GM23338 (cell line): Measurements from ENCODE around the gene COL18A1. TPM values are rescaled to one million over a fixed set of nuclear protein-coding genes. Genes with fewer than 3 reads are reported as not detected.

ENCODE experiments used
- ATAC-seq: fragments of 200-7000 bp; cut with Tn5 transposase; 3 replicates; pipeline ENCODE4 v1.9.1; 2020
- DNase-seq: peaks from one replicate; pipeline ENCODE4 v3.0.0-alpha.2; 2015; ENCODE audit warnings: low spot score
- H2AFZ ChIP-seq: fragments of 200-600 bp; sonication (generic); 2 replicates; pipeline ENCODE4 v1.8.0; 2016; ENCODE audit warnings: antibody characterized with exemption, mild to moderate bottlenecking, moderate library complexity
- H3F3A ChIP-seq: fragments of 200-600 bp; sonication (generic); replicated peaks from 2 replicates; pipeline ENCODE4 v1.8.0; 2017; ENCODE audit warnings: antibody characterized with exemption, mixed run types, low read depth
- H3K27ac ChIP-seq: fragments of 200-600 bp; sonication (generic); 2 replicates; pipeline ENCODE4 v1.6.1; 2016; ENCODE audit warnings: low read depth
- H3K27me3 ChIP-seq: fragments of 200-600 bp; sonication (generic); 2 replicates; pipeline ENCODE4 v1.8.0; 2016; ENCODE audit warnings: mild to moderate bottlenecking, mixed run types, moderate library complexity; ENCODE audit not compliant: insufficient read depth
- H3K36me3 ChIP-seq: fragments of 200-600 bp; sonication (generic); 2 replicates; pipeline ENCODE4 v1.8.0; 2016; ENCODE audit warnings: mild to moderate bottlenecking; ENCODE audit not compliant: insufficient read depth
- H3K4me1 ChIP-seq: fragments of 200-600 bp; sonication (generic); 2 replicates; pipeline ENCODE4 v1.8.0; 2016; ENCODE audit warnings: mild to moderate bottlenecking, moderate library complexity; ENCODE audit not compliant: insufficient read depth
- H3K4me2 ChIP-seq: fragments of 200-600 bp; sonication (generic); 2 replicates; pipeline ENCODE4 v1.7.1; 2017; ENCODE audit warnings: mixed run types
- H3K4me3 ChIP-seq: fragments of 200-600 bp; sonication (generic); 2 replicates; pipeline ENCODE4 v1.6.1; 2016; ENCODE audit warnings: mixed run types
- H3K79me2 ChIP-seq: fragments of 200-600 bp; sonication (generic); replicated peaks from 2 replicates; pipeline ENCODE4 v1.8.0; 2017; ENCODE audit warnings: mild to moderate bottlenecking; ENCODE audit not compliant: insufficient read depth
- H3K9me2 ChIP-seq: fragments of 200-600 bp; sonication (generic); 2 replicates; pipeline ENCODE4 v1.8.0; 2017; ENCODE audit not compliant: insufficient read depth
- H4K20me1 ChIP-seq: fragments of 200-600 bp; sonication (generic); replicated peaks from 2 replicates; pipeline ENCODE4 v1.8.0; 2017; ENCODE audit warnings: mild to moderate bottlenecking; ENCODE audit not compliant: insufficient read depth
- H3K27ac Mint-ChIP-seq: 2 replicates; pipeline ENCODE4 v1.8.0; 2020; ENCODE audit warnings: inconsistent platforms, mild to moderate bottlenecking, moderate library complexity, mixed read lengths
- H3K27me3 Mint-ChIP-seq: 3 replicates; pipeline ENCODE4 v1.8.0; 2022; ENCODE audit warnings: low read depth, mild to moderate bottlenecking, moderate library complexity, mixed read lengths, inconsistent platforms; ENCODE audit not compliant: insufficient read depth, poor library complexity
- H3K36me3 Mint-ChIP-seq: 3 replicates; pipeline ENCODE4 v1.8.0; 2021; ENCODE audit warnings: low read depth, mild to moderate bottlenecking, inconsistent platforms, moderate library complexity, mixed read lengths
- H3K4me1 Mint-ChIP-seq: 3 replicates; pipeline ENCODE4 v1.8.0; 2020; ENCODE audit warnings: mild to moderate bottlenecking, inconsistent platforms, mixed read lengths
- H3K4me3 Mint-ChIP-seq: 3 replicates; pipeline ENCODE4 v1.8.0; 2021; ENCODE audit warnings: moderate library complexity, mild to moderate bottlenecking, inconsistent platforms, mixed read lengths
- H3K9me3 Mint-ChIP-seq: 3 replicates; pipeline ENCODE4 v1.8.0; 2020; ENCODE audit warnings: moderate library complexity, mild to moderate bottlenecking, inconsistent platforms, mixed read lengths
- CREB1 ChIP-seq: fragments of 250-450 bp; sonication (Bioruptor Pico); IDR thresholded peaks from 2 replicates; pipeline ENCODE4 v1.5.0; 2020; ENCODE audit warnings: low read depth, mild to moderate bottlenecking, moderate library complexity
- ETS1 ChIP-seq: IDR thresholded peaks from 2 replicates; pipeline ENCODE4 v1.6.1; 2016; ENCODE audit warnings: antibody characterized with exemption
- EZH2 ChIP-seq: fragments of 200-600 bp; sonication (generic); IDR thresholded peaks from one replicate; pipeline ENCODE4 v1.8.0; 2017; ENCODE audit warnings: antibody characterized with exemption, mild to moderate bottlenecking, low read depth; ENCODE audit not compliant: unreplicated experiment
- EZH2phosphoT487 ChIP-seq: fragments of 200-600 bp; sonication (generic); IDR thresholded peaks from one replicate; pipeline ENCODE4 v1.8.1; 2018; ENCODE audit warnings: antibody characterized with exemption; ENCODE audit not compliant: unreplicated experiment
- JUNB ChIP-seq: IDR thresholded peaks from one replicate; pipeline ENCODE4 v1.6.1; 2016; ENCODE audit warnings: antibody characterized with exemption; ENCODE audit not compliant: unreplicated experiment
- NANOG ChIP-seq: IDR thresholded peaks from 2 replicates; pipeline ENCODE4 v1.6.1; 2016; ENCODE audit warnings: antibody characterized with exemption, borderline replicate concordance
- REST ChIP-seq: IDR thresholded peaks from one replicate; pipeline ENCODE4 v1.6.1; 2018; ENCODE audit warnings: antibody characterized with exemption; ENCODE audit not compliant: unreplicated experiment
- STAT1 ChIP-seq: IDR thresholded peaks from one replicate; pipeline ENCODE4 v1.6.1; 2016; ENCODE audit warnings: antibody characterized with exemption; ENCODE audit not compliant: unreplicated experiment
- ZNF114 ChIP-seq: fragments of 250-450 bp; sonication (Bioruptor Pico); IDR thresholded peaks from 2 replicates; pipeline ENCODE4 v1.5.0; 2020; ENCODE audit warnings: mild to moderate bottlenecking, moderate library complexity
- polyA plus RNA-seq: library from polyadenylated mRNA; unstranded; fragments of >200 nt; fragmentation: Nextera tagmentation; extraction: Ambion mirVana; gene quantifications from 2 replicates; pipeline ENCODE4 v1.2.1, GENCODE V29; 2016
- total RNA-seq: library from RNA; depleted of rRNA; stranded (reverse); fragments of >200 nt; shearing (Covaris generic); gene quantifications from 2 replicates; pipeline ENCODE4 v1.2.3, GENCODE V29; 2014

Gene COL18A1
- total and polyA plus RNA-seq, 2 experiments from 2014 or later, result 38.4 to 430 TPM

- H2AFZ ChIP-seq, result no peak overlapping the region
- peaks cover 4% of the 10 kb centered on the region; the same call in 1 of the 3 replicates for H3K9me3 Mint-ChIP-seq
- no peak overlapping the region for H3K27ac Mint-ChIP-seq
- H3K27me3 Mint-ChIP-seq, result peaks cover 6% of the 10 kb centered on the region
- H3K79me2 ChIP-seq, result no peaks in the 10 kb centered on the region
- no peaks in the 10 kb centered on the region for H3K36me3 Mint-ChIP-seq
- H3K36me3 ChIP-seq, result no peaks in the 10 kb centered on the region
- no peak overlapping the region for H3K4me2 ChIP-seq
- DNase-seq (no peak), ATAC-seq (no peak)
- no peaks in the 10 kb centered on the region for H3K9me2 ChIP-seq
- no peaks in the 10 kb centered on the region for H3K4me1 ChIP-seq
- 0 out of 2 replicates have a peak, but pooled peaks cover 2% of the 10 kb centered on the region for H3F3A ChIP-seq
- H3K4me3 Mint-ChIP-seq, result no peak overlapping the region
- H3K4me1 Mint-ChIP-seq, result peaks cover 18% of the 10 kb centered on the region
- H3K27me3 ChIP-seq, result no peaks in the 10 kb centered on the region
- no peak overlapping the region for H3K27ac ChIP-seq
- H4K20me1 ChIP-seq, result no peaks in the 10 kb centered on the region
- H3K4me3 ChIP-seq, result no peak overlapping the region
- TF ChIP-seq JUNB (no peak), CREB1 (CRISPR knock-in tag) (no peak), STAT1 (no peak), EZH2phosphoT487 (no peak), NANOG (no peak), ZNF114 (CRISPR knock-in tag) (no peak), ETS1 (no peak), EZH2 (no peak), REST (no peak)
Measured at GRCh38 chr21:45558044-45558721, 153.2 kb downstream of the COL18A1 start.
